Measurements from ENCODE around the gene VSIG2.

VSIG2 gene

GRCh38 chr11:124793466-124794278, 41.6 kb upstream of the VSIG2 start:
- TF ChIP-seq CTCF (IDR thresholded peaks at IDR 0.05): peak; percentile 87

- TF ChIP-seq CTCF (IDR thresholded peaks at IDR 0.05): no peak
These were observed 39.7 kb upstream of the VSIG2 start for GRCh38 chr11:124791626-124792341.

- no peak for TF ChIP-seq CTCF (IDR thresholded peaks at IDR 0.05)
These were observed 36.5 kb upstream of the VSIG2 start for GRCh38 chr11:124788521-124788920.

GRCh38 chr11:124784051-124784450, 32.0 kb upstream of the VSIG2 start:
- TF ChIP-seq CTCF (IDR thresholded peaks at IDR 0.05): no peak

- no peak for TF ChIP-seq CTCF (IDR thresholded peaks at IDR 0.05)
These were observed 30.9 kb upstream of the VSIG2 start for GRCh38 chr11:124783002-124783401.

GRCh38 chr11:124779568-124779967, 27.5 kb upstream of the VSIG2 start:
- TF ChIP-seq CTCF (IDR thresholded peaks at IDR 0.05): no peak

- 0 out of 2 replicates have a peak, but pooled peaks have one; percentile 15 for TF ChIP-seq CTCF (IDR thresholded peaks at IDR 0.05)
These were observed 26.2 kb upstream of the VSIG2 start for GRCh38 chr11:124778281-124778680.

All from LNCAP (cell line).